CD1c-positive myeloid dendritic cell (primary cell): ENCODE data around the gene GRIK5.
"Not testable (repeated sequence)": the region's sequence is repeated elsewhere in the genome, so short reads cannot be mapped to it uniquely, and the experiment has no call there.

Experiments used
- DNase-seq: peaks from one replicate; pipeline ENCODE4 v3.0.0-alpha.2; 2016; ENCODE audit errors: extremely low spot score

Gene GRIK5, protein sequence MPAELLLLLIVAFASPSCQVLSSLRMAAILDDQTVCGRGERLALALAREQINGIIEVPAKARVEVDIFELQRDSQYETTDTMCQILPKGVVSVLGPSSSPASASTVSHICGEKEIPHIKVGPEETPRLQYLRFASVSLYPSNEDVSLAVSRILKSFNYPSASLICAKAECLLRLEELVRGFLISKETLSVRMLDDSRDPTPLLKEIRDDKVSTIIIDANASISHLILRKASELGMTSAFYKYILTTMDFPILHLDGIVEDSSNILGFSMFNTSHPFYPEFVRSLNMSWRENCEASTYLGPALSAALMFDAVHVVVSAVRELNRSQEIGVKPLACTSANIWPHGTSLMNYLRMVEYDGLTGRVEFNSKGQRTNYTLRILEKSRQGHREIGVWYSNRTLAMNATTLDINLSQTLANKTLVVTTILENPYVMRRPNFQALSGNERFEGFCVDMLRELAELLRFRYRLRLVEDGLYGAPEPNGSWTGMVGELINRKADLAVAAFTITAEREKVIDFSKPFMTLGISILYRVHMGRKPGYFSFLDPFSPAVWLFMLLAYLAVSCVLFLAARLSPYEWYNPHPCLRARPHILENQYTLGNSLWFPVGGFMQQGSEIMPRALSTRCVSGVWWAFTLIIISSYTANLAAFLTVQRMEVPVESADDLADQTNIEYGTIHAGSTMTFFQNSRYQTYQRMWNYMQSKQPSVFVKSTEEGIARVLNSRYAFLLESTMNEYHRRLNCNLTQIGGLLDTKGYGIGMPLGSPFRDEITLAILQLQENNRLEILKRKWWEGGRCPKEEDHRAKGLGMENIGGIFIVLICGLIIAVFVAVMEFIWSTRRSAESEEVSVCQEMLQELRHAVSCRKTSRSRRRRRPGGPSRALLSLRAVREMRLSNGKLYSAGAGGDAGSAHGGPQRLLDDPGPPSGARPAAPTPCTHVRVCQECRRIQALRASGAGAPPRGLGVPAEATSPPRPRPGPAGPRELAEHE

DNA sequence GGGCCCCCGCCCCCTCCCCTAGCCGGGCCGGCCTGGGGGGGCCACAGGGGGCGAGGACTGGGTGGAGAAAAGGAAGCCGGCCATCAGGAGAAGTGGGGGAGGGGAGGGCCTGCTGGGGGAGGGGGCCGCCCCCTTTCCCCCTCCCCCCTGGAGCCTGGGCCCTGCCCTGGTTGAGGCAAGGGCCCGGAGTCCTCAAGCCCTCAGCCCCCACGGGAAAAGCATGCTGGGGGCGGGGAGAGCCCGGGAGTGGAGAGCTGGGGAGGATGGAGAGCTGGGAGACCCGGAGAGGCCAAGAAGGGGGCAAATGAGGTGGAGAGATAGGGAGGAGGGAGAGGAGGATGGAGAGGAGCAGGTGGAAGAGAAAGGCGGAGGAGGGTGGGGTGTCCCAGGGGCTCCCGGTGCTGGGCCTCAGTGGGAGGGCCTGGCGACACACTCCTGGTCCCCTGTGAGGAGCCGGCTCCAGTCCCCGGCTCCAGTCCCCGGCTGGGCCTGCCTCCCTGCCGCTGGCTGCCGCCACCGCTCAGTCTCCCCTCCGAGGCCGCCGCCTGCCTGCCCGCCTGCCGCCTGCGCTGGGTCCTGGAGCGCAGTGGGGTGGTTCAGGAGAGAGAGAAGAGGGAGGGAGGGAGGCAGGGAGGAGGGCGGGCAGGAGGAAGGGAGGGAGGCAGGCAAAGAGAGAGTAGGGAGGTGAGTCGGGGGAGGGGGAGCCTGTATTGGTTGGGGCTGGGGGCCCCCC, at the start of gene GRIK5:
Gene GRIK5 (minus strand): TSS at position 588 of the 733 bp plus-strand sequence. CDS start 4,436 bp downstream, outside the sequence.
- DNase-seq, result no peak

DNA sequence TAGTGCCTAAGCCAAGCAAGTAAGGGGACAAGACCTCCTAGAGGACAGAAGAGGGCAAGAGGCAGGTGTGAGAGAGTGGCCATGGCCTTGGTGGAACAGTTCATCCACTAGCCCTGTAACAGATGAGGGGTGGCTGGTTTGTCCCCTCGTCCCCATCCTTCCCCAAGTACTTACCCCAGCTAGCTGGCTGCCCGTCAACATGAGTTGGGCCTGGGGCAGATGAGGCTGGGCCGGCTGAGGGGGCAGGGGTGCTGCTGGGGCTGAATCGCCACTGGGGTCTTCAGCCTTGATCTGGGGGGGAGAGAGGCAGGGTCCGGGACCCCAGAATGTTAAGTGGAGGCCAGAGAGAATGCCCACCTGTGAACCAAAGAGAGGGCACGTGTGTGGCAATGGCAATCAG, 47.1 kb upstream of the GRIK5 start:
- DNase-seq, result no peak

DNA sequence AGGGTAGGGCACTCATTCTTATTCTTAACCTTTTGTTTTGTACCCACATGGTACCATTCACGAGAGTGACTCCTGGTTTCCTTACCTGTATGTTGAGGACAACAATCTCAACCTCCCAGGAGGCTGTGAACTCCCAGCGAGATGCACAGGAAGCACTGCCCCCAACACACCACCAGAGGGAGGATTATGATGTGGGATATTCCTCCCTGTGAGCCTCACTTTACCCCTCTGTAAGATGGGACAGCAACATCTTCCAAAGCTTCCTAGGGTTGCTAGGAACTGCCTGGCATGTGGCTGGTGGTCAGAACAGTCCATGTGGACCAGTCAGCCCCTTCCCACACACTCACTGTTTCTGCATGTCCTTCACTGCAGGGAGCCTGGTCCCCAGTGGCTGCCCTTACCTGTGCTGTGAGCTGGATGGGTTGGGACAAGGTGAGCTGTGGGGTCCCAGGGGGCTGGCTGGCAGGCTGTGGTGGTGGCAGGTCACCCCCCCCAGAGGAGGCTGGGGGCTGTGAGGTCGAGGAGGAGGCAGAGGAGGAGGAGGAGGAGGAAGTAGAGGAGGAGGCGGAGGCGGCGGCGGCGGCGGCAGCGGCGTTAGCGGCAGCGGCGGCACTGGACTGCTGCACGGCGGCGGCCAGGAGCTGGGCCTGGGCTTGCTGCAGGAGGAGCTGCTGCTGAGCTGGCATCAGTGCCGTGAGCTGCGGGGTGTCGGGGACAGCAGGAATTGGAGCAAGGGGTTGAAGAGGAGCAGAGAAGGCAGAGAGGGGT, 46.5 kb upstream of the GRIK5 start:
- no peak for DNase-seq

DNA sequence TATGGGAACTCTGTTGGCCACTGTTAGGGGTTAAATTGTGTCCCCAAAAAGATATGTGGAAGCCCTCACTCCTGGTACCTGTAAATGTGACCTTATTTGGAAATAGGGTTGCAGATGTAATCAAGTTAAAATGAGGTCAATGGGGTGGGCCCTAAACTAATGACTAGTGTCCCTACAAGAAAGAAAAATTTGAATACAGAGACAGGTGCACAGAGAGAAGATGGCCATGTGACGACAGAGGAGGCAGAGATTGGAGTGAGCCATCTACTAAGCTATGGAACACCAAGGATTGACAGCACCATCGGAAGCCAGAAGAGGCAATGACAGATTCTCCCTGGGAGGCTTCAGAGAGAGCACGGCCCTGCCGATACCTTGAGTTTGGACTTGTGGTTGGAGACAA, 45.7 kb upstream of the GRIK5 start:
- no peak for DNase-seq

DNA sequence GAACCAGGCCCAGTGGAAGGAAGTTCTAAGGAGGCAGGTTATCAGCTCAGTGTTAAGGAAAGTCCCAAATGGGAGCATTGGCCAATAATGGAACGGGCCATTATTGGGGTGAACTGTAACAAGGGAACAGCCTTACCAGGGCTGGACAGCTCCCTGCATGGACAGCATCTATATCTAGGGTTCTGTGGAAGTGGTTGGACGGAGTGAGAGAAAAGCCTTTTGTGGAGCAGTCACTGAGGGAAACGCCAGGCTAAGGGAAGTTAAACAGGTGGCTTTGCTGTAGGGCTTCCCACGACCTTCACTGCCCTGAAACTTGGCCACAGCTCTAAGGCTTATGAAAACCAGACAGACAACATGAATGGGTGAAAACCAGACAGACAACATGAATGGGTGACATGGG, 45.2 kb upstream of the GRIK5 start:
- DNase-seq, result no peak

DNA sequence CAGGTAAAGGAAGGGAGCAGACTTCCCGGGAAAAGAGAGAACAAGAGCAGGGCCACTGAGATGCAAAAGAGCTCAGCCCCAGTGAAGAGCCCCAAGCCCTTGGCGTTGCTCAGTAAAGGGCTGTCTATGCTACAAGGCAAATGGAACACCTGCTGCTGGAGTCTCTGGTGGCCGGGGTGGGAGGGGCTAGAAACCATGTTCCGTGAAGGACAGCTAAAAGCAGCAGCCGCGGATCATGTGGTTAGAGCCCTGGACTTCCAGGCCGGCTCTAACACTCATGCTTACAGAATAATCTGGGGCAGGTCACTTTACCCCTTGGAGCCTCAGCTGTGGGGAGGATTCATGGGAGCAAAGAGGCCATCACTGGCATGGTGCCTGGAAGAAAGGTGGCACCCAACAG, 44.4 kb upstream of the GRIK5 start:
- DNase-seq, result no peak

DNA sequence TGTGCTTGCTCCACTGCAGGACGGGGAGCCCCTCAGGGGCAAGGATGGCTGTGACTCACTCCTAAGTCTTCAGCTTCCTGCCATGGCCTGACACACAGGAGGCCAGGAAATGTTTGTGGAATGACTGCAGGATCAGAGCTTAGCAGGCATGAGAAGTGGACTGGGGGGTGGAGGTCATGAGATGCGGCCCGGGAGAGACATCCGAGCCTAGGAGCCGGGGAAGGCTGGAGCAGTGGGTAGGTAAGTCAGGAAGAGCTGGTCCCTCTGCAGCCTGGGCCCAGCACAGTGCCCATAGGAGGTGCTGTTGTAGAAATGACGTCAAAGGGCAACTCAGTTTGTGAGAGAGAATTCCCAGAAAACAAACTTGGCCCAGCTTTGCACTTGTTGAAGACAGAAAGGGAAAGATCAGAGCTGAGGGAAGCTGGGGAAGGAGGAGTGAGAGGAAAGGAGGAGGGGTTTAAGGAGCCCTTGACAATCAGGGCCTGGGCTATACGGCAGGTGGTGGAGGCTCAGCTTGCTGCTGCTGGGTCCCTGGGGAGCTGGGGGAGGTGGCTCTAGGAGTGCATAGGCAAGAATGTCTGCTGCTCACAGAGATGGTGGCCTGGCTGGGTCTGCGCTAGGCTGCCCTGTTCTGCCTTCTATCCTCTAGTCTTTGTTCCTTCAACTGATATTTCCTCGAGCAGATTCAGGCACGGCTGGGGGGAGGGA, 43.8 kb upstream of the GRIK5 start:
- no peak for DNase-seq

DNA sequence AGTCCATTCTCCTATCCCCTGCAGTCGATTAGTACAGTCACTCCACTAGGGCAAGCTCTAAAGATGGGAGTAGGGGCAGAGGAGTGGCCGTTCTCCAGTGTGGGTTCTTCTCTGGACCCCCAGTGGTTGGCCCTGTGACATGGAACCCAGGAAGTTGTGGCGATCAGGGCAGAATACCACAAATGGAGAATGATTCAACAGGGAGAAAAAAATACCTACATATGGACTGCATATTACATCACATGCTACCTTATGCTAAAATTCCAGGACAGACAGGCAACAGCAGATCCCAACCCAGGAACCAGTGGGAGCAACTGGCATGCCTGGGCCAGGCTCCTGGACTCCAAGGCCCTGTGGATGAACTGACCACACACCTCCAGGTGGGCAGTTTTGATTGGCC, 41.8 kb upstream of the GRIK5 start:
- no peak for DNase-seq

DNA sequence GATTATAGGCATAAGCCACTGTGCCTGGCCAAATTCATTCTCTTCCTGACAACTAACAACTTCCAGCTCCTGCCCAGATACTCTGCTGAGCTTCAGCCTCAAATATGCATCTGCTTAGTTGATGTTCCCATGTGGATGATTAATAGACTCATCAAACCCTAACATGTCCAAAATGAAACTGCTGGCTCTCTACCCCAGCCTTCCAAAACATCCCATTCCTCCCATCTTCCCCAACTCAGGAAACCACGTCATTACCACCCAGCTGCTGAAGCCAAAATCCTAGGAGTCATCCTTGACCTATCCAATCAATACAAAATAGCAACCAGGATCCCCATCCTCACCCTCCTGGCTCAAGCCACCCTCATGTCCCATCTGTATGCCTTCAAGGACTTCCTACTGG, 41.4 kb upstream of the GRIK5 start:
- DNase-seq, result no peak

DNA sequence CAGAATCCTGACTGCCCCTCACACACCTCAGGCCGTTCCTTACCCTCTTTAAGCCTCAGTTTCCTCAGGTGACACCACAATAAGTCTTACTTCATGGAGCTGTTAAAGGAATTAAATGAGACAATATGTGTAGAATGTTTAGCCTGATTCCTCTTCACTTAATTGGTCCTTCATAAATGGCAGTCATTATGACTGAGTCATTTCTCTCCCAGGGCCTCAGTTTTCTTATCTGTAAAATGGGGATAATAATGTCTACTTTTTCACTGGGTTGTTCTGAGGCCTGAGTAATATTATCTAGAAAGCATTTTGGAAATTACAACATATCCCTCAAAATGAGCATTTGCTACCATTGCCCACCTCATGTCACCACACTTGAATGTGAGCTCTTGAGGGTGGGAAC, 40.7 kb upstream of the GRIK5 start:
- no peak for DNase-seq

DNA sequence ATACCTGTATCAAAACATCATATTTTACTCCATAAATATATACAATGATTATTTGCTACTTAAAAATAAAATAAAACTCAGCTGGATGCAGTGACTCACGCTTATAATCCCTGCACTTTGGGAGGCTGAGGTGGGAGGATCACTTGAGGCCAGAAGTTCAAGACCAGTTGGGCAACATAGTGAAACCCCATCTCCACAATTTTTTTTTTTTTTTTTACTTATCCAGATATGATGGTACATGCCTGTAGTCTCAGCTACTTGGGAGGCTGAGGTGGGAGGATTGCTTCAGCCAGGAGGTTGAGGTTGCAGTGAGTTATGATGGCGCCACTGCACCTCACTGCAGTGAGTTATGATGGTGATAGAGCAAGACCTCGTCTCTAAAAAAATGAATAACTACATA, 39.9 kb upstream of the GRIK5 start:
- no peak for DNase-seq

DNA sequence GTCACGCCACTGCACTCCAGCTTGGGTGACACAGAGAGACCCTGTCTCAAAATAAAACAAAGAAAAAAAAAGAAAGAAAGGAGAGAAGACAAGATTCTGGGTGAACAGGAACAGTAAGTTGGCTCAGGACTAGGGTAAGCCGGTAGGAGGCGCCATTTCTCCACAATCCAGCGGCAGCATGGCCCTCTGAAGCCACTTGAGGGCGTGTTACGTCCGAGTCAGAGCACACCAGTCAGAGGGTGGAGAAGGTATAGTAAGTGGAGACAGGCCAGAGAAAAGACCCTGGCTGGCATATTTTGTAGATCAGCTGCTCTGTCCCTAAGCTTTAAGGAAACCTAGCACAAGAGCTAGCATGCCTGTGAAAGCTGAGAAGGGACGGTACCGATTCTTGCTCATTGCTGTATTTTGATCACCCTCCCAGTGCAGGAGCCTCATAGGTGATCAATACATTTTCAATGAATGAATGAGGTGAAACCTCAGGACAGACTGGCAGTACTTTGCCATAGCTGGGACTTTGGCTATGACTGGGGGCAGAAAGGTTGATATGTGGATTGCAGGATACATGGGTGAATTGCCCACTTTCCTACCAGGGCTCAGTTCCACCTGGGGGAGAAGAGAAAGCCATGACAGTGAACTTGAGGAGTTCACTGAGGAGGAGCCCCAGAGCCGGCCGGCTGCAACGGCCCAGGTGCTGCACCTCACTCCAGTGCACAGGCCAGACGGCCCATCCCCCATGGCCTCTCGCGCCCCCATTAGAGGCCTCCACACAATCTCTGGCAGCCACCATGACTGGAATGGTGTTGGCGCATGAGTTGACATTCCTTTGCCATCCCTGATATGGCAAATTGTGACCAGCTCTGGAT, 38.8 kb upstream of the GRIK5 start:
- DNase-seq, result peak; percentile 95

DNA sequence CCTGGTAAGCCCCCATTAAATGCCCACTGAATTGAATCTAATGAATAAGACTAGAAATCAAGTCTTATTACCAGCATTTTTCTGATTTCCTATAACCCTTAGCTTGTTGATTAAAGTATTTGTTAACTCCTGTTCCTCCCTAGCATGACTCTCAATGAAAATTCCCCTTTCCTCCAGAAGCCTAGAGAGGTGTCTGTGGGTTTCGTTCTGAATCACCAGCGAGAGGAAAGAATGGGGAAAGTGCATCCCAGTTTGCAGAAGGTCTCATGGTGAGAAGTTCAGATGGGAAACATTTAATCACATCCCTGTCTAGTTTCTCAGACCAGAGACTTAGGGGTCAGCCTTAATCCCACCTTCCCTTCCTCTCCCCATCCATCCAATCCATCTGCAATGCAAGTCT, 35.4 kb upstream of the GRIK5 start:
- DNase-seq, result peak; percentile 7

DNA sequence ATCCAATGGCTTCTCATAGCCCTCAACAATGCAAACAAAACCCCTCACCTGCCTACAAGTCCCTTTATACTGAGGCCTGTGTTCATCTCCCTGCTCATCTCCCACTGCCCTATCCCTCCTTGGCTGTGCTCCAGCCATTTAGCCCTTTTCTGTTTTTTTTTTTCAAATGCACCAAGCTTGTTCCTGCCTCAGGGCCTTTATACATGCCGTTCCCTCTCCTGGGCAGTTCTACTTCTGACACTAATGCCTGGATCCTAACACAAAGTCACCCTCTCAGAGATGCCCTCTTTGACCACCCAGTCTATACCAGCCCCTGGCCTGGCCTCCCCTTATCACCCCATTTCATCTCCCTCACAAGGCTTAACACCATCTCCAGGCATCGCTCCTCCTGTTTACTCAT, 32.9 kb upstream of the GRIK5 start:
- DNase-seq, result no peak

DNA sequence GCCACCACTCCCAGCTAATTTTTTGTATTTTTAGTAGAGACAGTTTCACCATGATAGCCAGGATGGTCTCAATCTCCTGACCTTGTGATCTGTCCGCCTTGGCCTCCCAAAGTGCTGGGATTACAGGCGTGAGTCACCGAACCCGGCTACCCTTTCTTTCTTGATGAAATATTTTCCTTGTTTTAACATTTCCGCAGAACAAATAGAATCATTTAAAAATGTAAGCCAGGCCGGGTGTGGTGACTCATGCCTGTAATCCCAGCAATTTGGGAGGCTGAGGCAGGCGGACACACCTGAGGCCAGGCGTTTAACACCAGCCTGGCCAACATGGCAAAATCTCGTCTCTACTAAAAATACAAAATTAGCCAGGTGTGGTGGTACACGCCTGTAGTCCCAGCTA, 30.2 kb upstream of the GRIK5 start:
- not testable (repeated sequence) for DNase-seq

DNA sequence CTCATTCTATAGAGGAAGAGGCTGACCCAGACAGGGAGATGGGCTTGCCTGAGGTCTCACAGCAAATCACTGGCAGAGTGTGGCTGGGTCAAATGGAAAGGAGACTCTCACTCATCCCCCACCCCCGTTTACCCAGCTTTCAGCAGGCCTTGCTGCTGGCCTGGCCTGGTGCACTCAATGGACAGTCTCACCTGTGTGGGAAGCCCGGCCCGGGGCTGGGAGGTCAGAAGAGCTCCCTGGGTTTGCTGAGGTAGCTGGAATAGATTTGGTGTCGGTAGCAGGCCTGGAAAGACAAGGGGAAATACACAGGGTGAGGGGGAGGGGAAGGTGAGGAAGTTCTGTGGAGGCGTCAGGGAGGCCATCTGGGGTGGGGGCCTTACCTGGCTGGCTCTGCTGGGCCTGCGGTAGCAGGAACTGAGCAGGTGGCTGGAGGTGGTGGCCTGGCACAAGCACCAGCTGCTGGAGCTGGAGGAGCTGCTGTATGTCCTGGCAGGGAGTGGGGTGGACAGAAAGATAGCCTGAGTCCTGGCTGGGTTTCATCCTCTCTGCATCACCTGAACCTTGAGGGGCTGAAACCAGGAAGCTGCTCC, 29.4 kb upstream of the GRIK5 start:
- DNase-seq, result no peak

DNA sequence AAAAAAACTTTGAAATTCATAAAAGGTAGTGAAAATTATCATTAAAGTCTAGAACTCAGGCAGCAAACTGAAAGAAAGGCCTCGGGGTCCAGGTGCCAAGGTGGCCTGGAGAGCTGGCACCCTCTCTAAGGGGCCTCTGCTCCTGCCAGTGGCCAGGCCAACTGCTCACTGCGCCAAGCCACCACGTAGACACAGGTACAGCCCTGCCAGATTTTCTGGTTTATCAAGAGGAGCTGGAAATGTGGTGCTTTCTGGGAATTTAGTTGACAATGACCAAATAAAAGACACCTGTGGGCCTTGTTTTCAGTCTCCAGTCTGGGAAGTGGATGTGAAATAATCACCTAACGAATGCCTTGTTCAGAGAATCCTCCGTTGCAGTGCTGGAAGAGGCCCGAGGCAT, 28.8 kb upstream of the GRIK5 start:
- no peak for DNase-seq

DNA sequence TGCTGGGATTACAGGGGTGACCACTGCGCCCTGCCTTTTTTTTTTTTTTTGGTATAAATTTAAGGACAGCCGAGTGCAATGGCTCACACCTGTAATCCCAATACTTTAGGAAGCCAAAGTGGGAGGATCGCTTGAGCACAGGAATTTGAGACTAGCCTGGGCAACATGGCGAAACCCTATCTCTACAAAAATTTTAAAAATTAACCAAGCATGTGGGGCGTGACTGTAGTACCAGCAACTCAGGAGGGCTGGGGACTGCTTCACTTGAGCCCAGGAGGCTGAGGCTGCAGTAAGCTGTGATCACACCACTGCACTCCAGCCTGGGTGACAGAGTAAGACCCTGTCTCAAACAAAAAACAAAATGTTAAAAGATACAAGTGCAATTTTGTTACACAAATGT, 27.5 kb upstream of the GRIK5 start:
- DNase-seq, result no peak

DNA sequence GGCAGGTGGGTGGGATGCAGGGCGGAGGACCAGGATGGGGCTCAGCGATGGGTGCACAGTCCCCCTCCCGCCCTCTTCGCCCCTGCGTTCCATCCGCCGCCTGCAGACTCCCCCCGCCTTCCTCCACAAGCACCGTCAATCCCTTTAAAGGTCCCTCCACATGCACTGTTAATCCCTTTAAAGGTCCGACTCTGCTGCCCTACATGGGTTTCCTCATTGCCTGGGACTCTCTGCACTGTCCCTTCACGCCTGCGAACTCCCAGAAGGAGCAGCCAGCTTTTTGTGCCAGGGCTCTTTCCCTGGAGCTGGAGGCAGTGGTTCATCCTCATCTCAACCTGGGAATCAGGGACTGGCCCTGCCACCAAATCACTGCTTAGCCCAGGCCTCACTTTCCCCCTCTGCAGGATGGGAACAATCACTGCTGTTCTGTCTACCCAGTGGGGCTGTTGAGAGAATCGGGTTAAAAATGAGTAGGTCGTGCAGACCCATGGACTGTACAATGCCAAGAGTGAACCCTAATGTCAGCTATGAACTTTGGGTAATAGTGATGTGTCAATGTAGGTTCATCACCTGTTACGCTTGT, 26.3 kb upstream of the GRIK5 start:
- no peak for DNase-seq
